HepG2 (cell line): Measurements from ENCODE around the gene SEC61B. TPM values are rescaled to one million over a fixed set of nuclear protein-coding genes. Genes with fewer than 3 reads are reported as not detected.

Experiments used
- ATAC-seq: fragments of 200-7000 bp; cut with Tn5 transposase; 3 replicates; pipeline ENCODE4 v1.9.1; 2020; ENCODE audit warnings: mild to moderate bottlenecking, moderate library complexity
- BruUV-seq: library from RNA; stranded (reverse); fragments of 400-500 nt; replicated peaks from 2 replicates; lab custom pipeline; 2021; lab: Mats Ljungman, UMichigan
- CTCF ChIA-PET: fragments of 300-600 bp; formaldehyde crosslinking; extraction: SDS; loops from one replicate; lab custom pipeline; 2021; ENCODE audit warnings: low total read pairs, inconsistent platforms, low intra/inter-chr PET ratio; lab: Yijun Ruan, JAX
- POLR2A ChIA-PET: fragments of 350-600 bp; sonication (Branson Sonifier 250); formaldehyde crosslinking; loops from one replicate; lab custom pipeline; 2020; ENCODE audit warnings: antibody characterized with exemption, inconsistent platforms; lab: Yijun Ruan, JAX
- DNase-seq: peaks from one replicate; pipeline ENCODE4 v3.0.0-alpha.2; 2015; ENCODE audit warnings: low spot score
- FAIRE-seq: peaks from 3 replicates; lab custom pipeline; 2011; peaks lifted over from hg19 to GRCh38; lab: Jason Lieb, UNC
- H2AFZ ChIP-seq: one replicate; pipeline ENCODE4 v1.6.1; 2011; ENCODE audit warnings: low read length, inconsistent platforms
- H3K27ac ChIP-seq: fragments of 300-600 bp; 3 replicates; pipeline ENCODE4 v1.8.0; 2011; ENCODE audit warnings: mixed run types, mild to moderate bottlenecking, mixed read lengths, low read length, inconsistent platforms; ENCODE audit not compliant: insufficient read depth; ENCODE audit errors: extremely low read length
- H3K27me3 ChIP-seq, 2 experiments: fragments of 200-600 bp in 1 of 2; 2 replicates in 1 of 2; 3 replicates in 1 of 2; pipeline versions ENCODE4 v1.6.0 to v1.8.0; 2011; ENCODE audit warnings: low read length in 2 of 2, mild to moderate bottlenecking in 2 of 2, moderate library complexity in 2 of 2, inconsistent platforms in 1 of 2; ENCODE audit not compliant: insufficient read depth in 2 of 2, control insufficient read depth in 1 of 2
- H3K36me3 ChIP-seq, 2 experiments: fragments of 200-600 bp in 1 of 2; replicated peaks in 1 of 2; 2 replicates in 1 of 2; 3 replicates in 1 of 2; pipeline versions ENCODE4 v1.5.1 to v1.8.0; 2011; ENCODE audit warnings: low read length in 2 of 2, inconsistent platforms in 1 of 2; ENCODE audit not compliant: insufficient read depth in 2 of 2, control insufficient read depth in 1 of 2
- H3K4me1 ChIP-seq: 2 replicates; pipeline ENCODE4 v1.5.1; 2012; ENCODE audit warnings: low read length, inconsistent platforms; ENCODE audit not compliant: insufficient read depth
- H3K4me2 ChIP-seq: 2 replicates; pipeline ENCODE4 v1.6.0; 2011; ENCODE audit warnings: low read depth, low read length, inconsistent platforms
- H3K4me3 ChIP-seq, 3 experiments: fragments of 200-600 bp in 1 of 3; sonication (generic), shearing (Covaris generic) in 1 of 3; replicated peaks in 1 of 3; 2 replicates each; pipeline ENCODE4 v1.5.1; 2011 to 2016; ENCODE audit warnings: low read length in 3 of 3, inconsistent platforms in 2 of 3, low read depth in 2 of 3, mild to moderate bottlenecking in 2 of 3, control low read depth in 1 of 3, mixed read lengths in 1 of 3; ENCODE audit not compliant: insufficient read depth in 1 of 3
- H3K79me2 ChIP-seq: one replicate; pipeline ENCODE4 v1.6.1; 2011; ENCODE audit warnings: low read length, inconsistent platforms; ENCODE audit not compliant: insufficient read depth
- H3K9ac ChIP-seq: 2 replicates; pipeline ENCODE4 v1.6.0; 2011; ENCODE audit warnings: mild to moderate bottlenecking, low read depth, low read length, inconsistent platforms; ENCODE audit not compliant: insufficient read depth
- H3K9me3 ChIP-seq: 2 replicates; pipeline ENCODE4 v1.5.1; 2012; ENCODE audit warnings: mild to moderate bottlenecking, low read length
- H4K20me1 ChIP-seq: 2 replicates; pipeline ENCODE4 v1.6.0; 2011; ENCODE audit warnings: inconsistent platforms, mild to moderate bottlenecking, low read length, moderate library complexity; ENCODE audit not compliant: insufficient read depth
- ARID4A ChIP-seq: sonication (generic); formaldehyde crosslinking; IDR thresholded peaks from 2 replicates; pipeline ENCODE4 v1.5.0; 2020; ENCODE audit warnings: mild to moderate bottlenecking, missing genetic modification reagents, borderline replicate concordance
- EHMT2 ChIP-seq: fragments of 200-600 bp; sonication (generic); IDR thresholded peaks from 2 replicates; pipeline ENCODE4 v1.7.0; 2017; ENCODE audit warnings: antibody characterized with exemption, low read depth, low read length, borderline replicate concordance
- FOXK1 ChIP-seq: sonication (generic); formaldehyde crosslinking; IDR thresholded peaks from 2 replicates; pipeline ENCODE4 v1.4.0; 2020; ENCODE audit warnings: low read depth, missing genetic modification reagents, borderline replicate concordance
- GABPA ChIP-seq, 2 experiments: IDR thresholded peaks; 2 replicates each; pipeline ENCODE4 v1.6.1; 2011 to 2016; ENCODE audit warnings: low read depth in 2 of 2, low read length in 1 of 2, missing biosample characterization in 1 of 2, missing genetic modification characterization in 1 of 2
- MXD3 ChIP-seq: IDR thresholded peaks from 2 replicates; pipeline ENCODE4 v1.6.1; 2016; ENCODE audit warnings: mild to moderate bottlenecking, missing biosample characterization, missing genetic modification reagents
- MXD4 ChIP-seq: IDR thresholded peaks from 2 replicates; pipeline ENCODE4 v1.6.1; 2016; ENCODE audit warnings: mild to moderate bottlenecking, missing biosample characterization, missing genetic modification reagents
- NFKB2 ChIP-seq: sonication (generic); formaldehyde crosslinking; IDR thresholded peaks from 2 replicates; pipeline ENCODE4 v1.4.0; 2020; ENCODE audit warnings: missing genetic modification reagents, borderline replicate concordance
- SAP130 ChIP-seq: IDR thresholded peaks from 2 replicates; pipeline ENCODE4 v1.6.1; 2016; ENCODE audit warnings: low read depth
- ZNF382 ChIP-seq: sonication (generic); formaldehyde crosslinking; IDR thresholded peaks from 2 replicates; pipeline ENCODE4 v1.5.0; 2020; ENCODE audit warnings: missing genetic modification reagents, mild to moderate bottlenecking, borderline replicate concordance
- ZNF576 ChIP-seq: sonication (generic); formaldehyde crosslinking; IDR thresholded peaks from 2 replicates; pipeline ENCODE4 v1.4.0; 2020; ENCODE audit warnings: mild to moderate bottlenecking, missing genetic modification reagents
- ZNF83 ChIP-seq: sonication (generic); formaldehyde crosslinking; IDR thresholded peaks from 2 replicates; pipeline ENCODE4 v1.4.0; 2020; ENCODE audit warnings: missing genetic modification reagents, mild to moderate bottlenecking, borderline replicate concordance
- WGBS: methylation state at CpG from one replicate; pipeline ENCODE4 v1.1.6; 2017; ENCODE audit warnings: low lambda C conversion rate; 5-methylcytosine and 5-hydroxymethylcytosine counted together
- in situ Hi-C: cut with HindIII; loops from 2 replicates; pipeline ENCODE4 v1.10.0; 2017; ENCODE audit warnings: low pct_unique_long_range_greater_than_20kb; ENCODE audit not compliant: extremely low pct_ligation_motif_present
- intact Hi-C: fragments of 100-400 bp; cut with micrococcal nuclease; formaldehyde crosslinking; loops from one replicate; pipeline ENCODE4 v1.10.0; 2022; ENCODE audit not compliant: unreplicated experiment
- polyA plus RNA-seq, 8 experiments: library from polyadenylated mRNA; depleted of rRNA in 3 of 8; stranded (reverse) in 7 of 8; unstranded in 1 of 8; fragments of >200 nt; fragmentation: Illumina TruSeq in 4 of 8; extraction: Trizol in 4 of 8; gene quantifications; 2 replicates each; pipeline versions ENCODE4 v1.2.1 to v1.2.3, GENCODE V29; 2011 to 2016; ENCODE audit warnings: low read depth in 4 of 8, missing spikeins in 1 of 8, mixed read lengths in 1 of 8; ENCODE audit not compliant: insufficient read depth in 1 of 8
- total RNA-seq, 5 experiments: library from RNA; depleted of rRNA; stranded (reverse); fragments of >200 nt; fragmentation: Illumina TruSeq; extraction: Trizol; gene quantifications; 2 replicates each; pipeline ENCODE4 v1.2.3, GENCODE V29; 2016; ENCODE audit warnings: low read depth in 1 of 5

Gene SEC61B
- total and polyA plus RNA-seq, 2 of the 13 experiments (the other 11 are each of a cell fraction or from before 2014, with no cell fraction given) = 191 to 368 TPM

- H3K9ac ChIP-seq = no peak overlapping the region
- FAIRE-seq (no peak), ATAC-seq (no peak), DNase-seq (no peak)
- H3K79me2 ChIP-seq = no peaks in the 10 kb centered on the region
- ChIA-PET POLR2A (no interaction called here), CTCF (no interaction called here)
- H4K20me1 ChIP-seq = no peaks in the 10 kb centered on the region
- peaks cover 0 to 9% of the 10 kb centered on the region in 2 experiments; a peak in 1 of 5 replicates for H3K27me3 ChIP-seq
- BruUV-seq = no TSS peak
- no peak for TF ChIP-seq ZNF83 (CRISPR knock-in tag)
- 47% methylated on average over 4 of the region's 4 CpGs for WGBS
- no peak overlapping the region for H3K4me2 ChIP-seq
- intact Hi-C loops (loop anchor here (10.0 kb wide), 1 partner anchor 77 kb away; no protein-coding TSS in a partner anchor), in situ Hi-C loops (loop anchor here (10.0 to 25.0 kb wide), 2 partner anchors 617 to 825 kb away; no protein-coding TSS in a partner anchor)
- no peak overlapping the region for H2AFZ ChIP-seq
- H3K9me3 ChIP-seq = no peaks in the 10 kb centered on the region
- H3K36me3 ChIP-seq = no peaks in the 10 kb centered on the region
- no peak overlapping the region for H3K27ac ChIP-seq
- H3K4me1 ChIP-seq = no peaks in the 10 kb centered on the region
- no peak overlapping the region for H3K4me3 ChIP-seq
Measured at GRCh38 chr9:99187311-99187710, 34.8 kb upstream of the SEC61B start.

GRCh38 chr9:99189186-99189585 is 32.9 kb upstream of the SEC61B start:
- Histone ChIP-seq H3K36me3 (no peaks in the 10 kb centered on the region), H3K4me2 (no peak overlapping the region), H3K9me3 (no peaks in the 10 kb centered on the region), H4K20me1 (no peaks in the 10 kb centered on the region), H2AFZ (no peak overlapping the region), H3K27me3 (peaks cover 0 to 7% of the 10 kb centered on the region in 2 experiments; a peak in 1 of 5 replicates), H3K9ac (no peak overlapping the region), H3K27ac (no peak overlapping the region), H3K4me3 (no peak overlapping the region), H3K4me1 (no peaks in the 10 kb centered on the region), H3K79me2 (no peaks in the 10 kb centered on the region)
- 0% methylated on average over 2 of the region's 2 CpGs for WGBS
- in situ Hi-C loops (loop anchor here (10.0 to 25.0 kb wide), 2 partner anchors 616 to 823 kb away; no protein-coding TSS in a partner anchor), intact Hi-C loops (loop anchor here (10.0 kb wide), 1 partner anchor 76 kb away; no protein-coding TSS in a partner anchor)
- POLR2A ChIA-PET = interaction anchor here (0.6 kb wide), 1 partner anchor 1192 kb away, joined by 3 read pairs; no protein-coding TSS in a partner anchor
- DNase-seq = no peak
- no TSS peak for BruUV-seq
- CTCF ChIA-PET = no interaction called here
- ATAC-seq = no peak
- FAIRE-seq = no peak
- TF ChIP-seq MXD3 (CRISPR knock-in tag) (no peak), EHMT2 (no peak), ZNF382 (no peak), ZNF576 (no peak), ARID4A (CRISPR knock-in tag) (no peak), FOXK1 (CRISPR knock-in tag) (no peak), MXD4 (no peak), NFKB2 (CRISPR knock-in tag) (no peak), SAP130 (CRISPR knock-in tag) (no peak), GABPA (IDR thresholded peaks at IDR 0.05; ENCODE audit: low read depth, low read length) (no peak), GABPA (CRISPR knock-in tag; IDR thresholded peaks at IDR 0.05; ENCODE audit: low read depth) (no peak)
